ENCODE data around the gene BMP2K.

The BMP2K gene

GRCh38 chr4:78776079-78776728, at the start of gene BMP2K:
BMP2K (plus strand) TSS chr4:78776350; CDS start chr4:78776544, 194 bp downstream.
- DNase-seq: peak; percentile 51

GRCh38 chr4:78726546-78726945, 49.6 kb upstream of the BMP2K start:
- DNase-seq: no peak

DNA sequence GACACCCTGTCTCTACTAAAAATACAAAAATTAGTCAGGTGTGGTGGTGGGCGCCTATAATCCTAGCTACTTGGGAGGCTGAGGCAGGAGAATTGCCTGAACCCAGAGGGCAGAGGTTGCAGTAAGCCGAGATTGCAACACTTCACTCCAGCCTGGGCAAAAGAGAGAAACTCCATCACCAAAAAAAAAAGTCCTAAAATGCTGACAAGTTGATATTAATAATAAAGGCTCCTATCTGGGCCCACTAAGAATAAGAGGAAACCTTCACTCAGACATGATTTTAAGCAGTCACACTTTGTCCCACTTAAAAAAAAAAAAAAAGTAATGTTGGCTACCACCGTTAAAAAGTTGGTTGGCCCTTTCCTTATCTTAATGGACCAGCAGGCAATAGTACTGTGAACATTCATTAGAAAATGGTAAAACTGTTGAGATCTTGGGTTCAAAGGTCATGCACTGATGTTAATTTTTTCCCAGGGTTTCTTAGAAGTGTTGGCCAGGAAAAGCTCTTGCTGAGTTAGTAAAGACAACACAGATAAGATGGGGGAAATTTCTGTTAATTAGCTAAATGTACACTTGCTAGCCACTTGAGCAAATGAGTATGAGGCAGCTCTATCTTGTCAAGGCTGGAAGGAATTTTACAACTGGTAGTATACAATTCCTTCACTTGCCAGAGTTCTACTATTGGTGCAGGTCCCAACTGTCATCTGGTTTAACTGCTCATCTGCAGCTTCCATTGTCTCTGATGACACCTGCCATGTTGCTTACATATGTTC, 43.6 kb upstream of the BMP2K start:
- no peak for DNase-seq

DNA sequence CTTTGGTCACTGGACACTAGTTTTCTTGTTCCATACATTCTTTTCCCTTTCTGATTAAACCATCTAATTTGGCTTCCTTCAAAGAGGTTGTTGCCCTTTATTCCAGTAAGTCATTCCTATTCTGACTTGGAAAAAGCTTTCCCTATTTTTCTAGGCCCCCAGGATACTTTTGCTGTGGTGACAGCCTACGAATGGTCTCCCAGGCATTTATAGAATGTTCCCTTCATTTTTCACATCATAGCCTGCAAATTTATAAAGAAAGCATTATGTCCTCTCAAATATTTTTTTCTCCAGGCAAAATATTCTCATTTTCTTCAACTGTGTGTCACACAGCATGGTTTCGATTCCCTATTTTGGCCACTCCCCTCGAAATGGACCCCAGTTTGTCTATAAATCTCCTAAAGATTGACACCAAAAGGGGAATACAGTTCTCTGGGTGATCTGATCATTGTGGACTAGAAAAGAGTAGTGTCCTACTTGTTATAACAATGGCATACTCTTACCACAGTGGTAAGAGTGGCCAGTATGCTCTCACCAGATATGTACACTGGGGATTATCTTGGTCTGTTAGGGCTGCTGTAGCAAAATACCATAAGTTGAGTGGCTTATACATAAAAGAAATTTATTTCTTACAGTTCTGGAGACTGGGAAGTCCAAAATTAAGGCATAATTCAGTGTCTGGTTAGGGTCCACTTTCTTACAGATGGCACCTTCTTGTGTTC, 41.5 kb upstream of the BMP2K start:
- no peak for DNase-seq

DNA sequence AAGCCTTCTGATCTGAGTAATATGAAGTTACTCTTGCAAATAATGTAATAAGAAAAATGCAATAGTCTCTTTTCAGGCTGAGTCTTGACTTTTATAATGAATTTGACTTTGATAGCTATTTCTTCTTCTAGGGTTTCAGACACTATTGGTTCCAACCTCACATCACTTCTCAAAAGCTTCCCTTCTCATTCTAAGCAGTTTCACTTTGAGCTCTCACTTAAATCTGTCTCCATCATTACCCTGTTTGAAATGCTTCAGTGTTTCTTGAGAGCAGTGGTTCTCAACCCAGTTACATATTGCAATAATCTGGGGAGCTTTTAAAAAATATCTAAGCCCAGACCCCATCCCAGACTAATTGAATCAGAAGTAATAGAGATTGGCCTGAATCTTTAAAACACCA, 40.5 kb upstream of the BMP2K start:
- no peak for DNase-seq

DNA sequence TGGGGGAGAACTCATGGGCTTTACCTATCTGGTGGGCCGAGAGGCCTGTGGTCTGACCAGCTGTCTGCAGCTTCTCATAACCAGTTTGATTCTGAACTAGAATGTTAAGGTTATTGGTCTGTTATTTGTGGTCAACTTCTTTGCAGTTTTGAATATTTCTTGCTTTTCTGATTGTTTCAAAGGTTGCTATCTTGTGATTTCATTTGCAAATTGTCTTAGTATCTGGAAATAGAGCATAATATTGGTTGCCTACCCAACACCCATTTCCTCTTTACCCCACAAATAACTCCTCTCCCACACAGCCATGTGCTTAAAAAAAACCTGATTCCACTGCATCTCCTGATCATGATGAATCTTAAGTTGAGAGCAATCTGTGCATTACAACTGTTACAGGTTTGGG, 39.1 kb upstream of the BMP2K start:
- no peak for DNase-seq

- DNase-seq: no peak
These were observed 38.2 kb upstream of the BMP2K start for GRCh38 chr4:78737973-78738372.

- DNase-seq: no peak
These were observed 33.9 kb upstream of the BMP2K start for GRCh38 chr4:78742300-78742699.

GRCh38 chr4:78747475-78747922, 28.7 kb upstream of the BMP2K start:
- no peak for DNase-seq

DNA sequence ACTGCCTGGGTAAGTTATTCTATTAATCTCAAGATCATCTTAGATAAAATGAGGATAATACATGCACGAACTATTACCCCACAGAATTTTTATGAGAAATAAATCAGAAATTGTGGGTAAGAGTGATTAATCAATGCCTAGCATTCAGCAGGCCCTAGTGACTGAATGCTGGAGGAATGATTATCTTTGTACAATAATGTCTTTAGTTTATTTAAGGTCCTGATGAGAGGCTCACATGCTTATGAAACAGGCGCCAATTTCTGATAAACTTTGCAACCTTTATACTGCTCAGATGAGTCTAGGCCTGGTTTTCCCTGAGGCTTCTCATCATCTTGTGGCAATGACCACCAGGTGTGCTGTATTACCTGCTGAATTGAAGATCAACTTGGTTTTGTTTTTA, 27.8 kb upstream of the BMP2K start:
- DNase-seq: no peak

- DNase-seq: no peak
These were observed 26.7 kb upstream of the BMP2K start for GRCh38 chr4:78749258-78749971.

- DNase-seq: no peak
These were observed 26.0 kb upstream of the BMP2K start for GRCh38 chr4:78749972-78750727.

DNA sequence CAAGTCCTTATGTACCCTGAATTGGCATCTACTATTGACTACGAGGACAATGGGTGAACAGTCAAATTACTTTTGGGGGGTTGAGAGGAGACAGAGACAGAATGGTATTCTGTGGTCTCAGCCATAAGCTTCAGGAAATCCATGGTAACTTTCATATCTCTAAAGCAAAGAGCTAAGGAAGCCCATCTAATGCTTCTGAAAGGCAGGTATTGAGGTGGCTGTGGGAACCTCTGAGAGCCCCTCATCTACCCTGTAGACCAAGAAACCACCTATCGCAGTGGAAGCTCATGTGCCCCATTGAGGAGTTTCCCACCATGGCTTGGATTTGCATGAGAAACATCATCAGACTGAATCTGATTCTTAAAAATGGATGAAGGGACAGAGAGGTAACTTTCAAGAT, 23.1 kb upstream of the BMP2K start:
- DNase-seq: no peak

GRCh38 chr4:78754872-78755271, 21.3 kb upstream of the BMP2K start:
- no peak for DNase-seq

DNA sequence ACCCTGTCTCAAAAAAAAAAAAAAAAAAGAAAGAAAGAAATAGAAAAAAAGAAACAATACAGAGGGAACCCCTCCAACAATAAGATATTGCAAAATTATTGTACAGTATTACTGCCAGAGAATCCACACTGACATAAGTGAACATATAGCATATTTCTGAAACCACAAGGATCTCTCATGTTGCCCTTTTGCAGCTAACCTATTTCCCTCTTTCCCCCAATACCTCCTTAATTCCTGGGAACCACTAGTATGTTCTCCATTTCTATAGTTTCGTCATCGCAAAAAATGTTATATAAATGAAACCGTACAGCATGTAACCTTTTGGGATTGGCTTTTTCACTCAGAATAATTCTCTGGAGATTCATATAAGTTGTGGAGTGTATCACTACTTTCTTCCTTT, 20.0 kb upstream of the BMP2K start:
- DNase-seq: no peak

DNA sequence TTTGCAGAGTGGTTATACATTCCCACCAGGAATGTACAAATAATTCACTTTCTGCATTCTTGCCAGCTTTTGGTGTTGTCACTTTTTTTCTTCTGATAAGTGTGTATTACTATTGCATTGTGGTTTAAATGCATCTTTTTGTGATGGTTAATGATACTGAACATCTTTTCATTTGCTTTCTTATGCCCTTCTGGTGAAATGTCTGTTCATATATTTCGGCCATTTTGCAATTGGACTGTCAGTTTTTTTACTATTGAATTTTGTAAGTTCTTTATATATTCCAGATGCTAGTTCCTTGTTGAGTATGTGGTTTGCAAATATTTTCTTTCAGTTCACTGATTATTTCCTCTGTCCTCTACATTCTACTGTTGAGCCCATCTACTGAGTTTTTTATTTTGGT, 19.4 kb upstream of the BMP2K start:
- no peak for DNase-seq

- DNase-seq: no peak
These were observed 18.6 kb upstream of the BMP2K start for GRCh38 chr4:78757574-78757973.

- DNase-seq: no peak
These were observed 18.1 kb upstream of the BMP2K start for GRCh38 chr4:78758085-78758484.

DNA sequence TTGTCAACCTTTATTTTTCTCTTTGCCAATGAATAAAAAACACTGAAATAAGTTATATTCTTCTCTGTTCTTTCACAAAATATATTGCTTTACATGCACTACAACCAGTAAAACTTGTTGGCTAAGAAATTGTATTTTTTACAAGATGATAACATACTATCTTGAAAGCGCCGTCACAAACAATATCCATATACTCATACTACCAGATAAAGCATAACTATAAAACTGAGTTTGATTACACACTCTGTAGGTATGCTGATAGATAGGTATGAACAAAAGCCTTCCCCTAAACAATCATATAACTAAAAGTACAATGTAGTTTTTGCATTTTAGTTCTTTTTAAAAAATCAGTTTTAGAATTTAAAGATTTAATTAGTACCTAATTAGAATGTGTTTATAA, 13.6 kb upstream of the BMP2K start:
- DNase-seq: no peak

DNA sequence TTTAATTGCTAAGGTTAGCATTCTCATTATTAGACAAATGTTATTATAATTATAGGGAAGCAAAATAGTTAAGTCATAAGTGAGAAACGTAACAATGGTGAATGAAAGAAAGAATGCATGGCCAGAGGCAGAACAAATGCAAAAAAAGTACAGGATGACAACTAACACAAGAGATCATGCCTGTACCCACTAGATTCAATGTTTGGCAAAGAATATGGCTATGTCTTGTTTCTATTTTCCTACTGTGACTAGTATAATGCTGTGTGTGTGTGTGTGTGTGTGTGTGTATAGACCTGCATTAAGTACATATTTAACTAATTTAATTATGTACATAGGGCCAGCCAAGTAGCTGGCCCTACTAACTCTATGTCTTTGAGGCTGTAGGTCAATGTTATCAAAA, 12.9 kb upstream of the BMP2K start:
- DNase-seq: no peak

DNA sequence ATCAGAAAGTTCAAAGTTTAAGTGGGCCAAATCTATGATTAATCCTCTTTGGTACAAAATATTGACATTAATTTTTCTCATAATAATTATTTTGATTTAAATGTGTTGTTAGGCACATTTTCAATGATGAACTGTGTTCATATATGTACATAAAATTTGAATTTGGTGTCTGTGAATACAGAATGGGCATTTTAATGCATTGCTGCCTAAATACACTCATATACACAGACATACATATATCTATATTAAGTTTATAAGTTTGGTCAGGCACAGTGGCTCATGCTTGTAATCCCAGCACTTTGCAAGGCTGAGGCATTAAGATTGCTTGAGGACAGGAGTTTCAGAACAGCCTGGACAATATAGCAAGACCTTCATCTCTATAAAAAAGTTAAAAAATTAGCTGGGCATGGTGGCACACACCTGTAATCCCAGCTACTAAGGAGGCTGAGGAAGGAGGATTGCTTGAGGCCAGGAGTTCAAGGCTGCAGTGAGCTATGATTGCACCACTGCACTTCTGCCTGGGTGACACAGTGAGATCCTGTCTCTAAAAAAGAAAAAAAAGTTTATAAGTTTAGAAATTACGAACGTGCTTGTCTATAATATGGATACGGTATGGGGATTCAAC, 12.3 kb upstream of the BMP2K start:
- no peak for DNase-seq

DNA sequence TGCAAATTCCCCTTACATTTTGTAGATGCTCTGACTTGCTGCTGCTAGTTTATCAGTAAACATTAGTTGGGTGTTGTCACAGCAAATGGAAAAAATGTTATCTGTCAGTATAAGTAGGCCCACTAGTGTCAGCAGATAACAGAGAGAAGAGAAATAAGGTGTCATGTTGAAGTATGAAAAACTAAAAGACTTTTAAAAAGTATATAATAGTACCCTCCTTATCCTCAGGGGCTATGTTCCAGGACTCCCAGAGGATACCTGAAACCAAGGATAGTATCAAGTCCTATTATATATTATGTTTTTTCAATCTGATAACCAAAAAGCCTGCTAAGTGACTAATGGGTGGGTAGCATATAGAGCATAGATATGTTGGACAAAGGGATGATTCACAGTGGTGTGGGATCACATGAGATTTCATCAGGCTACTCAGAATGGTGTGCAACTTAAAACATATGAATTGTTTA, 11.6 kb upstream of the BMP2K start:
- DNase-seq: no peak
